Activated CD4-positive, alpha-beta T cell treated with anti-CD3 and anti-CD28 coated beads, Interleukin-2, amount 50 U/mL, for 1 hour (primary cell): ENCODE results near the gene ARID4B.
"Not testable (repeated sequence)": the region's sequence is repeated elsewhere in the genome, so short reads cannot be mapped to it uniquely, and the experiment has no call there.

Source experiments
- DNase-seq: peaks from one replicate; pipeline ENCODE4 v3.0.0-alpha.2; 2020

ARID4B gene

DNA sequence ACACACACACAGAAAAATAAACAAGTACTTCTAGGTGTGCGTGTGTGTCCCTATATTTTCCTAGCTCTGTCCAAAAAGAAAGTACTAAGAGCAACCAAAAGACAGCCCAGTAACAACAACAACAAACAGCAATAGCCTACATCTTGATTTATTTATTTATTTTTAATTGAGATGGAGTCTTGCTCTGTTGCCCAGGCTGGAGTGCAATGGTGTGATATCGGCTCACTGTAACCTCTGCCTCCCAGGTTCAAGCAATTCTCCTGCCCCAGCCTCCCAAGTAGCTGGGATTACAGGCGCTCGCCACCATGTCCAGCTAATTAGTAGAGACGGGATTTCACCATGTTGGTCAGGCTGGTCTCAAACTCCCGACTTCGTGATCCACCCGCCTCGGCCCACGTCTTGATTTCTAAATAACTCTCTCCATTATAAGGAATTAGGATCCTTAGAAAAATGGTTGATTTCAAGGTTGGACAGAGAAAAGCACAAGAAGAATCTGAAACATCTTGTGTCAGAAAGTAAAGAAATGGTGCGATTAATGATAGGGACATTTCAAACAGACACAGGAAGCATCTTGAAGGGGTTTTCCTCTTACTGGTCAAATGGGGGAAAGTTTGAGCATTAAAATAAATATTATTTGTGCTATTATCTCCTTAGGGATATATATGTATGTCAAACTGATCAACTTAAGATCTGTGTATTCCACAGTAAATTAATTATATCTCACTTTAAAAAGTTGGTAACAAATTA, 59.4 kb downstream of the ARID4B start:
- DNase-seq, result no peak

DNA sequence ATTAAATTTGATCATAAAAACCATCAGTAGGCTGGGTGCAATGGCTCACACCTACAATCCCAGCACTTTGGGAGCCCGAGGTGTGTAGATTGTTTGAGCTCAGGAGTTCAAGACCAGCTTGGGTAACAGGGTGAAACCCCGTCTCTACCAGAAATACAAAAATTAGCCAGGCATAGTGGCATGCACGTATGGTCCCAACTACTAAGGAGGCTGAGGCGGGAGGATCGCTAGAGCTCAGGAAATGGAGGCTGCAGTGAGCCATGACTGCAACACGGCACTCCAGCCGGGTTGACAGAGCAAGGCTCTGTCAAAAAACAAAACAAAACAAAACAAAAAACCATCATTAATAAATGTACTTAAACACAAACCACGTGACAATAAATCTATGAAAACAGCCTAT, 61.0 kb downstream of the ARID4B start:
- no peak for DNase-seq

DNA sequence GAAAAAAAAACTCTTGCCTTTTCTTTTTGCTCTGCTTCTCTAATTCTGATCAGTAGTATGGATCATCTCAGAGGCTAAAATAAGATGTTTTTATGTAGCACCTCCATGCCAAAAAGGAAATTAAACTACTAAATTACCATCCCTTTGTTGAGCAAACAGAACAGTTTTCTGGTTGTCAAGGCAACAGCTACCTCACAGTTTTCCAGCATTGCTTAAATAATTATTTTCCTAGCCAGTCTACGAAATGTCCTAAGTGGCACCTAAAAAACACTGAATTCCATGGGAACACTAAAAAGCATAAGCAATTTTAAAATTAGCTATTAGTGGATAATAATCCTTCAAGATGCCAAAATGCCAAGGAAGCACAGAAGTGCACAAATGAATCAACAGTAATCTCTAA, 61.7 kb downstream of the ARID4B start:
- no peak for DNase-seq

DNA sequence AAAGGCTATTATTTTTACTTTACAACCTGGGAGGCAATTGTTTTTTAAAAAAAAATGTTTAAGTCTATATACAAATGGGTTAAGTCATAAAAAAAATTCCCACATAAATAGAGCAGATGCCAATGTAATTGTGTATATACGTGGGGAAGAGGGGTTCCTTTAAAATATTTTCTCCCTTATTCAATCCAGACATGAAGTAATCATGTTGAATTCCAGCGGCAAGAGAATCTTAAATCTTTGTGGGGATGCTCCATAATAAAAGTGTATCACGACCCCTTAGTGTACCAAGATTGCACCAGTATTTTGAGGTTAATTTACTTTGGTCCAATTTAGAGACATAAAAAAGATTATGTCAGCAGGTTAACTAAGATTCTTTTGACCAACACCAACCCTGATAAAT, 62.1 kb downstream of the ARID4B start:
- DNase-seq, result no peak

DNA sequence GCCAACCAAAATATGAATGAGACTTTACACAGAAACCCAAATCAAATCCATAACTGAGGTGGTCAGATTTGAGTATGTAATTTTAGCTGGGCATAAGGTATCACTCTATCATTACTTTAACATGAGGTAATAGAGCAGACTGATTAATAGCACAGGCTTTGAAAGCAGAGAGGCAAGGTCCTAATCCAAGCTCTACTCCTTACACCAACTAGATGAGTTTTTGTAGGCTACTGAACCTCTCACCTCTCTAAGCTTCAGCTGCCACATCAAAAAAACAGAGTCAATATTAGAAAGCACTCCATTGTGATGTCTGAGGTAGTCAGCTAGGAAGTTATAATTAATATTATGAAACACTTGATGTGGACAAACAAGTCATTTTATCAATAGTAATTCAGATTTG, 63.7 kb downstream of the ARID4B start:
- DNase-seq, result no peak

- no peak for DNase-seq
Measured at GRCh38 chr1:235262539-235262938, 65.4 kb downstream of the ARID4B start.

- DNase-seq, result no peak
Measured at GRCh38 chr1:235261243-235261642, 66.7 kb downstream of the ARID4B start.

- DNase-seq, result no peak
Measured at GRCh38 chr1:235259133-235259778, 68.7 kb downstream of the ARID4B start.

GRCh38 chr1:235258068-235258467, 69.9 kb downstream of the ARID4B start:
- not testable (repeated sequence) for DNase-seq

GRCh38 chr1:235254721-235255120, 73.3 kb downstream of the ARID4B start:
- DNase-seq, result no peak

DNA sequence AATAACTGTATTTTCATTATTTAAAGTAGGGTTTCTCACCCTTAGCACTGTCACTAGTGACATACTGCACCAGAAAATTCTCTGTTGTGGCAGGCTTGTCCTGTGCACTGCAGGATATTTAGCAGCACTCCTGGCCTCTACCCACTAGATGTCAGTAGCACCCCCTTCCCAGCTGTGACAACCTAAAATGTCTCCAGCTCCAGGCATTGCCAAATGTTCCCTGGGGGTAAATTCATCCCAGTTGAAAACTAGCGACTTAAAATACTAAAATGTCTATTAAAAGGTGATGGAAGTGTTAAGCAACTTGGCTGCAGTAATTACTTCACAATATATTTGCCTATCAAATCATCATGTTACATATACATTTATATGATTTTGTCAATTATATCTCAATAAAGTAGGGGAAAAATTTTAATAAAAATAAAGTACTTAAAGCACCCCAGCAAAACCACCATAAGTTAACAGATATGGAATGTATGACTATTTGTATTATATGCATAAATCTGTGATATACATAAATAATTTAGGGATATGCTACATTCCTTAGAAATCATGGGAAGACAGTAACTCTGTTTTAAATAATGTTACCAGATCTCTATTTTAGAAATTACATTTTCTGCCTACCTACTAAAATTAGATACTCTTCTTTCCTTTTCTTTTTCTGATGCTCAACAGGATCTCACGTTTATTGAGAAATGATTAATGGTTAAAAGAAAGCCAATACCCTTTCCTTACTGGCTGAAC, 74.6 kb downstream of the ARID4B start:
- DNase-seq, result peak; percentile 55

DNA sequence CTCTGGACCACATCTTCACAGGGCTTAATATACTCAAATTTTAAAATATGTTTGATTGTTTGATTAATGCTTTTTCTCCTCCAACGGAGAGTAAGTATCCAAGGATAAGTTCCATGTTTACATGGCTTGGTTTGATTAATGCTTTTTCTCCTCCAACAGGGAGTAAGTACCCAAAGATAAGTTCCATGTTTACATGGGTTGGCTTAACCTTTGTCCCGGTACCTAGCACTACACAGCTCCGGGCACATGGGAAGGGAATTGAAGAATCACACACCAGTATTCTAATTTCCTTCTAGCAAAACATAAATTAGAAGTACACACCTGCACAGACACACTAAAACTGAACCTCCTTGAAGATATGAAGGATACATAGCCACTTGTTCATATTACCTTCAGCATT, 77.5 kb downstream of the ARID4B start:
- DNase-seq, result no peak

DNA sequence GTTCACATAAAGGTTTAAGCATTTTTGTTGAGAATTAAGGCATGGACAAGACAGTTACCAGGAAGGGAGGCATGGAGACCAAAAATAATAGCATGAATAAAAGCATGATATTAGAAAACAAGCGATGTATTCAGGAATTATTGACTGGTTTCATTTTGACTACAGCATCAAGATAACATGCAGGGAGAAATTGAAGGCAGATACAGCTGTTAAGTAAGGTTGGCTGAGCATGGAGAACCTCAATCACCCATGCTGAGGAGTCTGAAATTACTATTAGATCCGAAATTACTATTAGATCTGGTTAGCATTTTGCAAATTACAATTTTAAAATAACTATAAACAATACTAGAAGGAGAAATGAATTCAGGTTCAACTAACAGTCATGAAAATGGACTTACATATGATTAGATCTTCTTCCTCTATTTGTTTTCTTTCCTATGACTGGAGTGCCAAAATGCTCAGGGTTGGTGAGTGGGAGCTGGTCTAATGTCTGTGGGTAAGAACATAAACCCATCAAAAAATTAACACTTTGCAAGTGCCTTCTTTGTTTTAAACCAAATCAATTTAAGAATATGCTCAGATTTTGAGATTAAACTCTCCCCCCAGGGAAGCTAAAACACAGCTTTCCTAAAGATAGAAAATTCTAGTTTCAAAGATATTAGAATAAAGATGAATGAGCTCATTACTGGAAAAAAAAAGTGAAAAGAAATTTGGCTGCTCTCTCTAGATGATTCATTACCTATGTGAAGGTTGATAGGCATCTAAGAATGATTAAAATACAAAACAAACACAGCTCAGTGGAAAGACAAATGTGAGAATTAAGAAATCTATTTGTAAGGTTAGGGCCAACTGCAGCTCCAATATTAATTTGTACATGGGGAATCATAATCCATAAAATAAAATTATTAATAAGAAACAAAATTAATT, 81.7 kb downstream of the ARID4B start:
- DNase-seq, result no peak

GRCh38 chr1:235244974-235245592, 82.9 kb downstream of the ARID4B start:
- no peak for DNase-seq

- no peak for DNase-seq
Measured at GRCh38 chr1:235240960-235241359, 87.0 kb downstream of the ARID4B start.

DNA sequence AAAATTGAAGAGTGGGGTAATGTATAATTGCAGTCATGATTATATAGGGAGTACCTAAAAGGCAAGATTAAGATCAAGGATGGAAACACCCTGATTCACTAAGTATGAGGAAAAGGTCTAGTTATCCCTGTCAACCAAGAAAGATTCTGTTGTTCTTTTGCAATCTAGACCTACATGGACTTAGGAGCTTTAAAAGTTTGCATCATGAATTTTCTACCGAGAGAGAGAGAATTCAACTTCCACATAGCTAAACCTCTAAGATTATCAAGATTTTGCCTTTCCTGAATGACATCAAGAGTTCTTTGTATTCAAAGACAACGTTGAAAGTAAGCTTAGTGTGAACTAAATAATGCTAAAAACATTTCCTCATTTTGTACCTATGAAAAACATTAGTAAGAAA, 88.1 kb downstream of the ARID4B start:
- no peak for DNase-seq

- no peak for DNase-seq
Measured at GRCh38 chr1:235238558-235238957, 89.4 kb downstream of the ARID4B start.

DNA sequence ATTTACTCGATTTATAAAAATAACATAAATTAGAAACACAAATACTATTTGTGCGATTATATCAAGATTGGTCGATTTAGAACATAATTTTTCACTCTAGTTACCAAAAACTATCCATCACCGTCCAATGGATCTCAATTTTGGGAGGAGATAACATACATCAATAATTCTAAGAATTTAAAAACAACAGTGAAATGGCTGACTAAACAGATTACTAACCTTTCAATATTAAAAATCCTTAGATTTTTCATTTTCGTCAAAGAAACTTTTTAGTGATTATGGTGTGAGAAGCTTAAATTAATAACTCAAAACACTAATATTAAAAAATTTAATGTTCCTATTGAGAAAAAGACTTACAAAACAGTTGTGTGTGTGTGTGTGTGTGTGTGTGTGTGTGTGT, 91.9 kb downstream of the ARID4B start:
- no peak for DNase-seq

- DNase-seq, result no peak
Measured at GRCh38 chr1:235229868-235230267, 98.1 kb downstream of the ARID4B start.

DNA sequence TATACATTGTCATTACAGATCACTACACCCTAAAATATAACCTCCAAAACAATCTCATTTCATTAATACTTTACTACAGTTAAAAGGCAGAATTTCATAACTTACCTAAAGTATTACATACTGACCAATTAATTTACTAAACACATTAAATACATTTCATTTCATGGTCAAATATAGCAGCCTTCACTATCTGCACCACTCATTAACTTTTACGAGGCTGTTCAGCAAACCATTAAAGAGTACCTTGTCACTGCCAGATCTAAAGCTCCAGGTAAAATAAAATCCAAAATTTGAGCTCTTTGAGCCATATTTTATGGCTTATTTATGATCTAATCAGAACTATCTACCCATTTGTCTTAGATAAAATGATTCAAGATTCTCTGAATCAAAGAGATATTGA, 100.6 kb downstream of the ARID4B start:
- DNase-seq, result no peak

DNA sequence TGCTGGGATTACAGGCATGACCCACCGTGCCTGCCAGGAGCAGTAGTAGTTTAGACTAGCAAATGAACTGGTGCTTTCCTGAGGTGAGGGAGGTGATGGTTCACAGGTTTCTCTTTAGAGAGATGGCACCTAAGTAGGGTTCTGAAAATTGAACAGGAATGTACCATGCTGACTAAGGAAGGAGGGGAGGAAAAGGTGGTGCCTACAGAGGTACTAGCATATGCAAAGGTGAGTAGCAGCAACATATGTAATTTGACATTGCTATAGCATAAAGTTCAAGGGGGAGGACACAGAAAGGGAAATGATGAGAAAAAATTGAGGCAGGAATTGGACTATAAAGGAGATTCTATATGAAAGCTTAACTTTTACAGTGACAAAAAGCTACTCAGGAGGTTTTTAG, 101.0 kb downstream of the ARID4B start:
- DNase-seq, result no peak

- no peak for DNase-seq
Measured at GRCh38 chr1:235225299-235225698, 102.7 kb downstream of the ARID4B start.
